Endothelial cell of umbilical vein (primary cell): Measurements from ENCODE around the gene LRRK1.

Source experiments
- CTCF ChIP-seq, 2 donors: IDR thresholded peaks; 1 replicate in 1 of 2; 2 replicates in 1 of 2; pipeline ENCODE4 v1.5.1; 2011; ENCODE audit warnings: low read length in 2 of 2, mild to moderate bottlenecking in 2 of 2, moderate library complexity in 2 of 2, control low read depth in 1 of 2, inconsistent platforms in 1 of 2, low read depth in 1 of 2; ENCODE audit not compliant: insufficient read depth in 1 of 2; ENCODE audit errors: extremely low read depth in 1 of 2
- EZH2 ChIP-seq: IDR thresholded peaks from 2 replicates; pipeline ENCODE4 v1.6.1; 2012; ENCODE audit warnings: borderline replicate concordance, low read depth, mild to moderate bottlenecking, moderate library complexity, low read length, inconsistent platforms; ENCODE audit not compliant: severe bottlenecking
- FOS ChIP-seq: IDR thresholded peaks from 2 replicates; pipeline ENCODE4 v1.6.1; 2011; ENCODE audit warnings: mild to moderate bottlenecking, low read length, moderate library complexity, borderline replicate concordance; ENCODE audit not compliant: insufficient read depth
- GATA2 ChIP-seq: IDR thresholded peaks from 2 replicates; pipeline ENCODE4 v1.7.0; 2011; ENCODE audit warnings: low read depth, mild to moderate bottlenecking, moderate library complexity, mixed read lengths, low read length; ENCODE audit not compliant: insufficient read length, insufficient read depth
- JUN ChIP-seq: IDR thresholded peaks from 2 replicates; pipeline ENCODE4 v1.6.1; 2011; ENCODE audit warnings: borderline replicate concordance, low read depth; ENCODE audit not compliant: insufficient read length, insufficient read depth
- MAX ChIP-seq: IDR thresholded peaks from 2 replicates; pipeline ENCODE4 v1.6.1; 2011; ENCODE audit not compliant: insufficient read depth, insufficient read length
- MYC ChIP-seq: IDR thresholded peaks from one replicate; pipeline ENCODE4 v1.6.1; 2011; ENCODE audit warnings: mild to moderate bottlenecking, low read depth, low read length
- POLR2A ChIP-seq: IDR thresholded peaks from 2 replicates; pipeline ENCODE4 v1.6.1; 2012; ENCODE audit warnings: low read depth, mild to moderate bottlenecking, control low read depth, low read length
- POLR2AphosphoS5 ChIP-seq: IDR thresholded peaks from 2 replicates; pipeline ENCODE4 v1.6.1; 2012; ENCODE audit warnings: low read depth, mild to moderate bottlenecking, control low read depth, low read length, moderate library complexity; ENCODE audit not compliant: insufficient read depth

GRCh38 chr15:101113114-101114005, 194.2 kb downstream of the LRRK1 start:
- TF ChIP-seq CTCF (IDR thresholded peaks at IDR 0.05; ENCODE audit: extremely low read depth in 1 of 2, insufficient read depth in 1 of 2, low read depth in 1 of 2, low read length in 2 of 2), result no peak
- TF ChIP-seq EZH2, result no peak
- no peak for TF ChIP-seq JUN
- no peak for TF ChIP-seq POLR2A
- no peak for TF ChIP-seq POLR2AphosphoS5
- no peak for TF ChIP-seq MYC
- no peak for TF ChIP-seq MAX
- TF ChIP-seq FOS, result no peak
- TF ChIP-seq GATA2, result no peak
